A549 (cell line): ENCODE results near the gene ZNF134. TPM values are rescaled to one million over a fixed set of nuclear protein-coding genes. Genes with fewer than 3 reads are reported as not detected.

Source experiments
- ATAC-seq, 2 experiments: fragments of 200-7000 bp in 1 of 2; fragments of >200 bp in 1 of 2; cut with Nextera tagmentation in 1 of 2; cut with Tn5 transposase in 1 of 2; 3 replicates each; pipeline versions ENCODE4 v1.8.0 to v1.9.1; 2018 to 2020; ENCODE audit warnings: mild to moderate bottlenecking in 1 of 2, moderate library complexity in 1 of 2
- CTCF ChIA-PET: fragments of 300-600 bp; sonication (Branson Sonifier 250); formaldehyde crosslinking; extraction: SDS; loops from one replicate; lab custom pipeline; 2021; ENCODE audit warnings: antibody characterized with exemption, inconsistent platforms; lab: Yijun Ruan, JAX
- POLR2A ChIA-PET: fragments of 350-600 bp; formaldehyde crosslinking; extraction: SDS; loops from one replicate; lab custom pipeline; 2021; ENCODE audit warnings: antibody characterized with exemption, inconsistent platforms; lab: Yijun Ruan, JAX
- DNase-seq, 2 experiments: peaks; one replicate each; pipeline versions ENCODE4 v3.0.0 to v3.0.0-alpha.2; 2011 to 2016; ENCODE audit warnings: low read depth in 1 of 2, low spot score in 1 of 2
- FAIRE-seq: peaks from 2 replicates; lab custom pipeline; 2011; peaks lifted over from hg19 to GRCh38; lab: Jason Lieb, UNC
- H3K27ac ChIP-seq, 2 experiments: fragments of >200 bp; sonication (Bioruptor Twin); formaldehyde crosslinking; 3 replicates each; pipeline ENCODE4 v1.5.1; 2016 to 2017
- H3K4me1 ChIP-seq: fragments of >200 bp; sonication (Bioruptor Twin); formaldehyde crosslinking; 3 replicates; pipeline ENCODE4 v1.6.1; 2016
- H3K4me2 ChIP-seq: fragments of >200 bp; sonication (Bioruptor Twin); formaldehyde crosslinking; 3 replicates; pipeline ENCODE4 v1.6.1; 2016
- H3K4me3 ChIP-seq: fragments of >200 bp; sonication (Bioruptor Twin); formaldehyde crosslinking; 3 replicates; pipeline ENCODE4 v1.5.1; 2016
- H3K9me3 ChIP-seq: fragments of >200 bp; sonication (Bioruptor Twin); formaldehyde crosslinking; 3 replicates; pipeline ENCODE4 v1.6.1; 2016
- CHD4 ChIP-seq: fragments of 200-600 bp; sonication (generic); IDR thresholded peaks from 2 replicates; pipeline ENCODE4 v1.6.1; 2016; ENCODE audit warnings: antibody characterized with exemption, mild to moderate bottlenecking, borderline replicate concordance
- CTCF ChIP-seq: fragments of >200 bp; sonication (Bioruptor Twin); formaldehyde crosslinking; IDR thresholded peaks from 3 replicates; pipeline ENCODE4 v1.5.1; 2016
- EP300 ChIP-seq, 2 experiments: fragments of >200 bp; sonication (Bioruptor Twin); formaldehyde crosslinking; IDR thresholded peaks; 2 replicates in 1 of 2; 3 replicates in 1 of 2; pipeline ENCODE4 v1.6.1; 2016 to 2017
- ESRRA ChIP-seq: fragments of 150-350 bp; IDR thresholded peaks from 2 replicates; pipeline ENCODE4 v1.6.1; 2014; ENCODE audit warnings: mild to moderate bottlenecking, low read length, borderline replicate concordance
- FOXS1 ChIP-seq: fragments of 250-450 bp; sonication (Bioruptor Pico); IDR thresholded peaks from 2 replicates; pipeline ENCODE4 v1.5.0; 2020; ENCODE audit warnings: mild to moderate bottlenecking, moderate library complexity
- HDAC2 ChIP-seq: fragments of 200-600 bp; sonication (generic); IDR thresholded peaks from 2 replicates; pipeline ENCODE4 v1.6.1; 2016
- JUN ChIP-seq, 2 experiments: fragments of >200 bp; sonication (Bioruptor Twin); formaldehyde crosslinking; IDR thresholded peaks; 2 replicates in 1 of 2; 3 replicates in 1 of 2; pipeline ENCODE4 v1.6.1; 2016 to 2017
- KDM5A ChIP-seq: fragments of 200-600 bp; sonication (generic); IDR thresholded peaks from 2 replicates; pipeline ENCODE4 v1.6.1; 2016; ENCODE audit warnings: antibody characterized with exemption, mild to moderate bottlenecking
- MAFK ChIP-seq: fragments of 450-650 bp; IDR thresholded peaks from 2 replicates; pipeline ENCODE4 v1.6.1; 2014; ENCODE audit not compliant: partially characterized antibody
- MYC ChIP-seq: IDR thresholded peaks from 2 replicates; pipeline ENCODE4 v1.6.1; 2012; ENCODE audit warnings: mild to moderate bottlenecking, inconsistent platforms, low read length, improper control_type of control experiment, borderline replicate concordance
- NFE2L2 ChIP-seq: fragments of 150-350 bp; conservative IDR thresholded peaks from 2 replicates; pipeline ENCODE4 v1.6.1; 2014; ENCODE audit warnings: low read length
- PBX3 ChIP-seq: IDR thresholded peaks from 2 replicates; pipeline ENCODE4 v1.6.1; 2012
- RAD21 ChIP-seq, 2 experiments: fragments of >200 bp in 1 of 2; sonication (Bioruptor Twin) in 1 of 2; formaldehyde crosslinking in 1 of 2; IDR thresholded peaks in 1 of 2; conservative IDR thresholded peaks in 1 of 2; 2 replicates in 1 of 2; 3 replicates in 1 of 2; pipeline ENCODE4 v1.6.1; 2012 to 2018; ENCODE audit warnings: inconsistent platforms in 1 of 2
- RARB ChIP-seq: fragments of 250-450 bp; sonication (Bioruptor Pico); IDR thresholded peaks from 2 replicates; pipeline ENCODE4 v1.8.0; 2021; ENCODE audit warnings: mild to moderate bottlenecking, moderate library complexity
- REST ChIP-seq: fragments of 200-600 bp; sonication (generic); IDR thresholded peaks from 2 replicates; pipeline ENCODE4 v1.6.1; 2016; ENCODE audit warnings: antibody characterized with exemption, mild to moderate bottlenecking, moderate library complexity
- RFX5 ChIP-seq: fragments of 450-650 bp; IDR thresholded peaks from 2 replicates; pipeline ENCODE4 v1.7.1; 2014; ENCODE audit warnings: antibody characterized with exemption, mild to moderate bottlenecking, moderate library complexity
- TP53 ChIP-seq: fragments of 250-450 bp; sonication (Bioruptor Pico); IDR thresholded peaks from 2 replicates; pipeline ENCODE4 v1.5.0; 2021; ENCODE audit warnings: mild to moderate bottlenecking, moderate library complexity
- WGBS: methylation state at CpG from one replicate; pipeline ENCODE4 v1.1.6; 2017; ENCODE audit errors: missing lambda C conversion rate; 5-methylcytosine and 5-hydroxymethylcytosine counted together
- polyA plus RNA-seq, 4 experiments: library from polyadenylated mRNA; depleted of rRNA in 3 of 4; stranded (reverse); fragments of >200 nt; fragmentation: RNase III in 1 of 4; extraction: RNeasy Plus Mini Kit Qiagen cat#74134 plus additional on column Dnase treatment in 1 of 4; gene quantifications; 2 replicates in 3 of 4; 3 replicates in 1 of 4; pipeline ENCODE4 v1.2.3, GENCODE V29; 2011 to 2017

ZNF134 gene
- polyA plus RNA-seq, 2 of the 4 experiments (the other 2 are of a cell fraction), result 9.1 to 9.2 TPM

- TF ChIP-seq RFX5, result no peak
- TF ChIP-seq FOXS1 (CRISPR knock-in tag), result no peak
- TF ChIP-seq PBX3, result no peak
- FAIRE-seq, result no peak
- Histone ChIP-seq H3K9me3 (peaks cover 68% of the 10 kb centered on the region), H3K4me1 (no peaks in the 10 kb centered on the region), H3K4me2 (no peak within 1 kb of the TSS), H3K27ac (no peak within 1 kb of the TSS), H3K4me3 (no peak within 1 kb of the TSS)
- ATAC-seq, result no peak
- POLR2A ChIA-PET, result no interaction called here
- CTCF ChIA-PET, result interaction anchor here (1.1 kb wide), 1 partner anchor 13 kb away, joined by 4 read pairs; no protein-coding TSS in a partner anchor
- DNase-seq, result no peak
- 46% methylated on average over 2 of the region's 2 CpGs for WGBS
Measured at GRCh38 chr19:57668635-57669034, 54.6 kb downstream of the ZNF134 start, which contains the start of gene ZSCAN4. Gene ZSCAN4, plus strand, starts transcription at chr19:57668935. Its CDS starts 7,211 bp downstream, at chr19:57676146.

- ATAC-seq, result no peak
- WGBS, result 19% methylated on average over 7 of the region's 7 CpGs
- ChIA-PET CTCF (interaction anchor here (3.1 kb wide), 1 partner anchor 13 kb away, joined by 8 read pairs; no protein-coding TSS in a partner anchor), POLR2A (interaction anchor here (1.0 kb wide), 1 partner anchor 512 kb away, joined by 10 read pairs; the partner anchor contains the start of gene ZNF274)
- no peak for FAIRE-seq
- H3K4me3 ChIP-seq, result no peak overlapping the region
- H3K9me3 ChIP-seq, result peaks cover 72% of the 10 kb centered on the region
- no peak for TF ChIP-seq KDM5A
- TF ChIP-seq RAD21 (conservative IDR thresholded peaks at IDR 0.05 in 1 of 2, IDR thresholded peaks at IDR 0.05 in 1 of 2), result no peak
- no peak for TF ChIP-seq TP53 (CRISPR knock-in tag)
- TF ChIP-seq CHD4, result no peak
- TF ChIP-seq NFE2L2, result no peak
- no peak for TF ChIP-seq RARB (CRISPR knock-in tag)
- no peak for TF ChIP-seq CTCF
- no peak for TF ChIP-seq ESRRA
- TF ChIP-seq MAFK, result no peak
- no peak for TF ChIP-seq JUN (IDR thresholded peaks at IDR 0.05)
- TF ChIP-seq REST, result no peak
- TF ChIP-seq MYC, result no peak
- TF ChIP-seq EP300 (IDR thresholded peaks at IDR 0.05), result no peak
- no peak for TF ChIP-seq HDAC2
- H3K4me2 ChIP-seq, result no peak overlapping the region
- H3K4me1 ChIP-seq, result no peaks in the 10 kb centered on the region
- no peak overlapping the region for H3K27ac ChIP-seq
- DNase-seq, result no peak
Measured at GRCh38 chr19:57671124-57671895, 57.3 kb downstream of the ZNF134 start.
